ENCODE data around the gene PROSER2.
A peak's percentile ranks its signal among the peaks of the same experiment; 100 is the strongest.
"Not testable (repeated sequence)": the region's sequence is repeated elsewhere in the genome, so short reads cannot be mapped to it uniquely, and the experiment has no call there.

PROSER2 gene

GRCh38 chr10:11837372-11838161 is 14.4 kb downstream of the PROSER2 start:
- DNase-seq: no peak

GRCh38 chr10:11838298-11838852 is 15.2 kb downstream of the PROSER2 start:
- no peak for DNase-seq

DNA sequence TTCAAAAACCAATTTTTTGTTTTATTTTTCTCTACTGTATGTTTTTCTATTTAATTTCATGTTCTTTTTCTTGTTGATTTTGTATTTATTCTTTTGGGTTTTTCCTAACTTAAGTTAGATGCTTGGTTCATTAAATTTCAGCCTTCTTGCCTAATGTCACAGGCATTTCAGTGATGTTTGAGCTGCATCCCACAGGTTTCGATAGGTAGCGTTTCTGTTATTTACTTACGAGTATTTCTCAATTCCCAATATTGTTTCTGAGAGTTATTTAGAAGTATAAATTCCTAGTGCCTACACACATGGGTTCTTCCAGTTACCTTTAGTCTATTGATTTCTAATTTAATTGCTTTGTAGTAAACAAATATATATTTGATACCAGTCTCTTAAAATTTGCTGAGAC is 18.2 kb downstream of the PROSER2 start:
- no peak for DNase-seq

- DNase-seq: no peak
These were observed 19.3 kb downstream of the PROSER2 start for GRCh38 chr10:11842411-11842810.

GRCh38 chr10:11845113-11845512 is 22.0 kb downstream of the PROSER2 start:
- no peak for DNase-seq

DNA sequence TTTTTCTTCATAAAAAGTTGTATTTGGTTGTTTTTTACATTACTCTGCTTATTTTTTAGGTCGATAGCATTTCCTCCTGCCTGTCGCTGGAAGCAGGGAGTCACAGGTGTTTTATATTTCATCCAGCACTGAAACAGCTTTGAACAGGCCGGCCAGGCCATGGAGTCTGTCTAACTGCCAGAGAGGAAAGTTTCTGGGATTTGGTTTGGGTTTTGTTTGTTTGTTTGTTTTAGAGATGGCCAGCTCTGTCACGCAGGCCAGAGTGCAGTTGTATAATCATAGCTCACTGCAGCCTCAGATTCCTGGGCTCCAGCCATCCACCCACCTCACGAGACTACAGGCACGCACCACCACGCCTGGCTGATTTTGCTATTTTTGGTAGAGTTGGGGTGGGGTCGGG is 23.4 kb downstream of the PROSER2 start:
- DNase-seq: no peak

DNA sequence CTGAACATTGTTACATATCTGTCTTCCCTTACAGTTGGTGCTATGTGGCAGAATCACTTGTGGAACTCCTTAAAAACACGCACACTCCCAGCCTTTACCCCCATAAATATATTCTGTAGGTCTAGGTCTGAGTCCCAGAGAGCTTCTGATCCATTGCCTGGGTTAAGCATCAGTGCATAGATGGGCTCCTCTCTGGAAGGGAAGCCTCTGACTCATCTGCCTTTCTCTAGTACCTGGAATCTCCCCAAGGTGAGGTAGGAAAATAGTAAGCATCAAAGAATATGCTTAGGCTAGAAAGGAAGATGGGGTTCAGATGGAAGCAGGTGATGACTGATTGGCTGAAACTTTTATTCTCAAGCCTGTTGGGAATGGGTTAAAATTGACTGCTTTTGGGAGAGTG is 26.1 kb downstream of the PROSER2 start:
- DNase-seq: no peak

GRCh38 chr10:11849911-11850310 is 26.8 kb downstream of the PROSER2 start:
- DNase-seq: no peak

- no peak for DNase-seq
These were observed 28.8 kb downstream of the PROSER2 start for GRCh38 chr10:11851910-11852309.

GRCh38 chr10:11852637-11853036 is 29.5 kb downstream of the PROSER2 start:
- not testable (repeated sequence) for DNase-seq

- DNase-seq: no peak
These were observed 30.3 kb downstream of the PROSER2 start for GRCh38 chr10:11853468-11853867.

DNA sequence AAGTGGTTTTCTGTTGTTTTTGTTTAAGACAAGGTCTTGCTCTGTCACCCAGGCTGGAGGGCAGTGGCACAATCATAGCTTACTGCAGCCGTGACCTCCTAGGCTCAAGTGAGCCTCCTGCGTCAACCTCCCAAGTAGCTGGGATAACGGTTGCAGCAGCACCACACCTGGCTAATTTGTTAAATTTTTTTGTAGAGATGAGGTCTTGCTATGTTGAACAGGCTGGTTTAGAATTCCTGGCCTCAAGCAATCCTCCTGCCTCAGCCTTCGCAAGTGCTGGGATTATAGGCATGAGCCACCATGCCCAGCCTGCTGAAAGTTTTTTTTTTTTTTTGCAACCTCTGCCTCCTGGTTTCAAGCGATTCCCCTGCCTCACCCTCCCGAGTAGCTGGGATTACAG is 31.1 kb downstream of the PROSER2 start:
- no peak for DNase-seq

DNA sequence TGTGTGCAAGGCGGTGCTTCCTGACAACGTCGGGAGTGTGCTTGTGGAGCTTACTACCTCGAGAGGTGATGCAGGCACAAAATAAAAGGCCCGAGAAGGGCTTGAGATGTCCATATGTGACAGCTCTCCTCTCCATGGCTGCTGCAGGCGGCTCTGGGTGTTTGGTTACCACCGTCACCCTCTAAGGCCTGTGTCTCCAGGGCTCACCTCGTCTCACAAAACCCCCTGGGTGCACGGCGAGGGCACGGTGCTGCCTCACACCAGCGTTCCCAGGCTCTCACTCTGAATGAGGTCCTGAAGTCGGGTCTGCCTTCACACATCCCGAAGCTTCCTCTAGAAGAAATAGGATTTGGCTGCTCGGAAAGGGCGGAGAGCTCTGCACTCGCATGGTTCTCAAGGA is 32.9 kb downstream of the PROSER2 start:
- no peak for DNase-seq

GRCh38 chr10:11856678-11857077 is 33.5 kb downstream of the PROSER2 start:
- no peak for DNase-seq

DNA sequence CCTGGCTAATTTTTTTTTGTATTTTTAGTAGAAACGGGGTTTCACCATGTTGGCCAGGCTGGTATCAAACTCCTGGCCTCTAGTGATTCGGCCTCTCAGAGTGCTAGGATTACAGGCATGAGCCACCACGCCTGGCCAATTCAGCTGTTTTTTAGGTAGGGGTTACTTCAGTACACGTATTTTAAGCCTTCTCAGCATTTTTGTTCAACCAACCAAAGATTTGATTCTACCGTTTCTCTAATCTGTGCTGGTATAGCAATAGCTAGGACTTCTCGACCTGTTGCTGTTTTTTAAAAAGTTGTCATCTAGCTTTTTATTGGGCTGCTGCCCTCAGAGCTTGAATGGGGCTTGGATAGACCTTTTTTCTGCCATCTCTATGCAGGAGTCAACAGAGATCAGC is 34.9 kb downstream of the PROSER2 start:
- DNase-seq: no peak

DNA sequence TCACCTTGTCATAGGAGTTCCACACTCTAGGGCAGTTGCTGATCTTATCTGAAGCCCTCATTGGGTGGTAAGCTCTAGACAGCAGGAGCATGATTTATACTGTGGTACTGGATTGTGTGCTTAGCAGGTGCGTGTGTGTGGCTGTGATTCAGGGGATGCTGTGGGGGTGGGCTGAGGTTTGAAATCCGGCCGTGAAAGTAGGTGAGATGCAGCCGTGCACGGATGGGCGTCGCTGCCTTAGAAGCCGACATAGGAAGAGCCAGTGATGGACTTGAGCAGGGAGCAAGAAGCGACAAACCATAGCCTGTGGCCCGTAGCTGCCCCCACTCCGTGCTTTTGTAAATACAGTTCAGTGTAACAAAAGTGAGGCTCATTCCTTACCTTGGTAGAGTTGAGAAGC is 38.2 kb downstream of the PROSER2 start:
- no peak for DNase-seq

DNA sequence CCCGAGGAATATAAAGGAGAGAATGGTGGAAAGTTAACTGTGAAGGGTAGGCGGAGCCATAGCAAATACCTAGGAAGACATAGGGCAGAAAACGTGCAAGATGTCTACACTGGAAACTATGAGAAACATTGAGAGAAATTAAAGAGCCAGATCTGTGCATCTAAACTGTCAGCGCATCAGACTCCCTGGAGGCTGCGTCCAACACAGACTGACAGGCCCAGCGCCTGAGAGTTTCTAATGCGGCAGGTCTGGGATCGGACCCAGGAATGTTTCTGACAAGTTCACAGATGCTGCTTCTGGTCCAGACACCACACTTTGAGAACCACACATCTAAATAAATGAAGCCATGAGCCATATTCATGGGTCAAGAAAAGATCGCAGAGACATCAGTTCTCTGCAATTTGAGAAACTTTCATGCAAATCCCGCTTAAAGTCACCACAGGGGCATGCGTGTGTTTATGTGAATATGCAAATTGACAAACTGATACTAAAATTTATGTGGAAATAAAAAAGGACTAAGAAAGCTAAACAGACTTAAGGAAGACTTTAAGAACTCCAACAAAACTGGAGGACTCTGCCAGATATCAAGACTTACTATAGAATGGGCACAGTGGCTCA is 38.8 kb downstream of the PROSER2 start:
- DNase-seq: no peak

GRCh38 chr10:11863353-11864109 is 40.4 kb downstream of the PROSER2 start:
- peak; percentile 45 to 62 for DNase-seq

- no peak for DNase-seq
These were observed 41.6 kb downstream of the PROSER2 start for GRCh38 chr10:11864727-11865126.

DNA sequence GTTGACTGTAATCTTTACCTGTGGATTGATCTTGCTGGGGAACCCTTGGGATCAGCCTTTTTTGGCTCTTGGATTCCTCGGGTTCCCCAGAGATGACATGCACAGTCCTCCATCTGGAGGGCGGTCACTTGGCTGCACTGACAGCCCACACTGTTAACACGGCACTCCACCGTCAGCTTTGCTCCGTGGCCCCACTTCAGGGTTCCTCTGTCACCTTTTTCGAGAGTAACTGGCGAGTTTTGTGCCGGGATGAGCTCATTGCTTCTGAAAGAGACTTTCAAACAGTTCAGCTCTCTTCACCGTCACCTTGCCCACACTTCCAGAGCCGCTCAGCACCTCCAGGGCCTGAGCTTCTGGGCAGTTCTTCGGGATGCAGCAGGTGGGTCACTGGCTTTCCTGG is 42.4 kb downstream of the PROSER2 start:
- DNase-seq: no peak

DNA sequence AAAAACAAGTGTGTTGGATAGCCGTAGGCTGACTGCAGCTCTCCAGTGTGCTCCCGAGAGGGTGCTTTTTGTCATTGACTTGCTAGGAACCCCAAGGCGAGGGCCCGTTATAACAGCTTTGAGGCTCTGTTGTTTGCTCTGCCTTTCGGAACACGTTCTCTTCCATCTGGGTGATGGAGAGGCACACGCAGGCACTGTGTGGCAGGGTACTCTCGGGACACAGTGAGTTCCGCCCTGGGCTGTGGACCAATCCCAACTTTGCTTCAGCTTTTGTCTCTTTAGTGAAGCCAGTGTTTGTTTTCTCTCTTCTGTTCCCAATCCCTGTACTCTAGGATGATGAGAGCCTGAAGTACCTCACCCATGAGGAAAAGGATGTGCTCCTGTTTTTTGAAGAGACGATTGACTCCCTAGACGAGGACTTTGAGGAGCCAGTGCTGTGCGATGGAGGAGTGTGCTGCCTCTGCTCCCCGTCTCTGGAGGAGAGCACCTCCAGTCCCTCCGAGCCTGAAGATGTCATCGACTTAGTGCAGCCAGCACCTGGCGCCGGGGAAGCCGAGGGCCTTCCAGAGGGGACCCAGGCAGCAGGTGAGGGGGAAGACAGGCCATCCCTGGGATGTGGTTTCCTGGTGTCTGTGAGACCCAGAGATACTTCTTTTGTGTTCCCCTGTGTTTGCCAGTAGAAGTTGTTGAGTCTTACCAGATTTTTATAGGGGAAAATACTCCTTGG is 43.2 kb downstream of the PROSER2 start:
- DNase-seq: no peak

DNA sequence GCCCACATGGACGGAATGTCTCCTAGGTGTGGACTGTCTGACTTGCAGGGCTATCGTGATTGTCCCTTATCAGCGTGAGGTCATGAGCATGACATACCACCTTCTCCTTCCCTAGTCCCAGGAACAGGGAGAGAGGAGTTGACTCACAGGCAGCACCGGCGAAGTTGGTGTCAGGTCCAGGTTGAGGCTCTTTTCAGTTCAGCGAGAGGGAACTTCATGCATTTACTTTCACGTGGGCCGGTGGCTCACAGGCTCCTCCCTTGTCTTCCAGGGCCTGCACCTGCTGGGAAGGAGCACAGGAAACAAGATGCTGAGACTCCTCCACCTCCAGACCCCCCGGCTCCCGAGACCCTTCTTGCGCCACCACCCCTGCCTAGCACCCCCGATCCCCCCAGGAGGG is 46.1 kb downstream of the PROSER2 start:
- DNase-seq: no peak
